ENCODE measurements around the gene TSC2.

The TSC2 gene

DNA sequence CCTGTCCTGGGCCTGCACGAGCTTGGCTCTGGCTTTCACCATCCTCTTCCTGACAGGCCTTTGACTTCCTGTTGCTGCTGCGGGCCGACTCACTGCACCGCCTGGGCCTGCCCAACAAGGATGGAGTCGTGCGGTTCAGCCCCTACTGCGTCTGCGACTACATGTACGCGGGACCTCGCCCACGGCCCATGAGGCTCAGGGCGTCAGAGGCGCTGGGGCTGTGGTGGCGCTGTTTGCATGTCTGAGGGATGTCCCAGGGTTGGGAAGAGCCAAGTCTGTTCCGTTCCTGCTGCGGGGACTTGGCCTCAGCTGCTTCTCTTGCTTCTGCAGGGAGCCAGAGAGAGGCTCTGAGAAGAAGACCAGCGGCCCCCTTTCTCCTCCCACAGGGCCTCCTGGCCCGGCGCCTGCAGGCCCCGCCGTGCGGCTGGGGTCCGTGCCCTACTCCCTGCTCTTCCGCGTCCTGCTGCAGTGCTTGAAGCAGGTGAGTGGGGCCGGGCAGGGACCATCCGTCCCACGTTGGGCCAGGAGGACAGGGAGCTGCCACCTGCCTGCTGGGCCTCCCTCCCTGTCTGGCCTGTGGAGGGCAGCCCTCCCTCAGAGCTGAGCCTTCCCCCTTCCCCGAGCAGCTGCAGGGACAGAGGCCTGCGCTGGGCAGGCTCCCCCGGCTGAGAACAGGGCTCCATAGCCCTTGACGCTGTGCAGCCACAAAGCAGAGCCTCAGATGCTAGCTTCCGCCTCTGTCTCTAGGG lies 23.8 kb downstream of the TSC2 start:
- no peak for DNase-seq (ENCODE audit: low read depth)

DNA sequence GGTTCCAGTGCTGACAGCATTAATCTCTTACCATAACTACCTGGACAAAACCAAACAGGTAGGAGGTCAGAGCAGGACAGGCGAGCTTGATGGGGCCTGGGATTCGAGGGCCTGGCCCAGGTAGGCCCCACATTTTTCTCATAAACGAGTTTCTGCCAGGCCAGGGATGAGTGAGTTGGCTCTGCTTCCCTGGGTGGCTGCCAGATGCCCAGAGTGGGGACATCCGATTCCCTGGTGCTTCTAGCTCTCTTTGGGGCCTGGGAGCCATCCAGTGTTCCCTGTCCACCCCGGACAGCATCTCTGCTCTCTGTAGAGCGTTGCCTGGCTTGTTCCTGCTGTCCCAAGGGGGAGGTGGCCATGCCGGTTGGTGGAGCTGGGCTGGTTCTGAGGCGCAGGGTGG lies 25.1 kb downstream of the TSC2 start:
- DNase-seq (ENCODE audit: low read depth), result no peak

DNA sequence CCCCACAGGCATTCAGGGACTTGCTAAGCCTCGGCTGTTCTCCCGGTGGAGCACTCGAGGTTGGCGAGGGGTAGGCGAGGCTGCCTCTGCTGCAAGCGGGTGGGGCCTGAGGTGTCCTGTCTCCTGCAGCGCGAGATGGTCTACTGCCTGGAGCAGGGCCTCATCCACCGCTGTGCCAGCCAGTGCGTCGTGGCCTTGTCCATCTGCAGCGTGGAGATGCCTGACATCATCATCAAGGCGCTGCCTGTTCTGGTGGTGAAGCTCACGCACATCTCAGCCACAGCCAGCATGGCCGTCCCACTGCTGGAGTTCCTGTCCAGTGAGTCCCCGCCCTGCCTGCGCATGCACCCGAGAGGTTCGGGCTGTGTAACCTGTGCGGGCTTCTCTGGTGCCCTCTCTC lies 26.3 kb downstream of the TSC2 start:
- no peak for DNase-seq (ENCODE audit: low read depth)

DNA sequence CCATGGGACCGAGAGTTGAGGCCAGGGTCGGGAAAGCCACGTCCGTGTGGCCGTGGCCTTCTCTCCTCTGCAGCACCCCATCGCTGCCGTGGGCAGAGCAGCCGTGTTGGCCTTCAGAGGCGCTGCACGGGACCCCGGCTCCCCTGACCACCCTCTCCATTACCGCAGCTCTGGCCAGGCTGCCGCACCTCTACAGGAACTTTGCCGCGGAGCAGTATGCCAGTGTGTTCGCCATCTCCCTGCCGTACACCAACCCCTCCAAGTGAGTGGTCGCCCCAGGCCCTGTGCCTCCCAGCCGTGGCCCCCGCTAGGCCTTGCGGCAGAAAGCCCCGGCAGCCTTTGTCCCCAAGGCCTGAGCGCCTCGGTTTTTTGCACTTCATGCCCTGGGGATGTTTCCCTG lies 27.8 kb downstream of the TSC2 start:
- no peak for DNase-seq (ENCODE audit: low read depth)

DNA sequence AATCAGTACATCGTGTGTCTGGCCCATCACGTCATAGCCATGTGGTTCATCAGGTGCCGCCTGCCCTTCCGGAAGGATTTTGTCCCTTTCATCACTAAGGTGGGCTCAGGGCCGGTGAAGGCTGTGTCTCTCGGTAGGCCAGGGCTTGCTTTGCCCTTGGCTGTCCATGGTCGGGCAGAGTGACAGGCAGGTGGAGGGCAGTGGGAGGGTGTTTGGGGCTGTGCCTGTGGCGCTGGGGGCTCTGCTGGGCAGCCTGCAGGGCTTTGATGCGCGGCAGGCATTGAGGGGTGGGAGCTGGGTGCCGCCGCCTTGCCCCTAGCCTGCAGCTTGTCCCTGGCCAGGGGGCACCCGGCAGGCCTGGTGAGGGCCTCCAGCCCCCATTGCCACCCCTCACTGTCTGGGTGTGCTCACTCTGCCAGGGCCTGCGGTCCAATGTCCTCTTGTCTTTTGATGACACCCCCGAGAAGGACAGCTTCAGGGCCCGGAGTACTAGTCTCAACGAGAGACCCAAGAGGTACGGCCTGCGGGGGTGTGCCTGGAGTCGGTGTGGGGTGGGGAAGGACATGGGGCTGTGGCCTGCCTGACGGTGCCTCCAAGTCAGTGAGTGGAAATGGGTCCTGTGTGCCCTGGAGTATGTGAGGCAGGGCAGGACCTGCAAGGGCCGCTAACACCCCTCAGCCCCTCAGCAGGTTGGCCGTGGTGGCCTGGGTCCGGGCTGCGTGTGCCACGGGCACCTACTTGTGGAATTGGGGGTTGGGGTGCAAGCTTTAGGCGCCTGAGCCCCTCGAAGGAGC lies 28.5 kb downstream of the TSC2 start:
- no peak for DNase-seq (ENCODE audit: low read depth)

DNA sequence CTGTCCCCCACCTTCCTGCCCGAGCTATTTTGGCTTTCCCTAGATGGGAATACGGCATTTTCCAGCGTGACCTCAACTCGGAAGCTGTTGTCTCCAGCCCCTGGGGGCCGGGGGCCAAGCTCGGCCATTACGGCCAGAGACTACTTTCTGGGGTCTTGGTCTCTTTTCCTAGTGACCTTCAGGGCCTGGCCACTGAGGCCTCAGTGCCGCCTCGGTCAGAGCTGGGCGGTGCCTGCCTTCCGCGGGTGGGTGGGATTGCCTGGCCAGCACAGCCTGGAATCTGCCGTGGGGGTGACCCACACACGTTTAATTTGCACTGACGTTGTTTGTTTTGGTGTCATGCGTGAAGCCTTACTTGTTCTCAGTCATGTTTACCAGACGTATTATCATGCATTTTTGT lies 29.2 kb downstream of the TSC2 start:
- no peak for DNase-seq (ENCODE audit: low read depth)

DNA sequence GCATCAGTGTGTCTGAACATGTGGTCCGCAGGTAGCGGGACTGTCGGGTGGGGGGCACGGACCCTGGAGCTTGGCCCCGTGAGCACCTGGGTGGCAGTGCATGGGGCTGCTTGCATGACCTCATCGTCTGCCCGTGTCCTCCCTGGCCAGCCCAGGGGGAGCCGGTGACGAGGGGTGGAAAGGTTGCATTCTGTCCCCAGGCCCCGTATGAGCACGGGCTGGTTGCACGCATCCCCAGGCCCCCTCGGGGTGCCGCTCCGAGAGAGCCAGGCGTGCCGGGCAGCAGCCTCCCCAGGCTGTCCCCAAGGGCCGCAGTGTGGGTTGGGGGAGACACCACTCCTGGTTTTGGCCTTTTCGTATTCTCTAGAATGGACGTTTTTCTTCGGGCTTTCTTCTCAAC lies 29.9 kb downstream of the TSC2 start:
- DNase-seq (ENCODE audit: low read depth), result no peak

DNA sequence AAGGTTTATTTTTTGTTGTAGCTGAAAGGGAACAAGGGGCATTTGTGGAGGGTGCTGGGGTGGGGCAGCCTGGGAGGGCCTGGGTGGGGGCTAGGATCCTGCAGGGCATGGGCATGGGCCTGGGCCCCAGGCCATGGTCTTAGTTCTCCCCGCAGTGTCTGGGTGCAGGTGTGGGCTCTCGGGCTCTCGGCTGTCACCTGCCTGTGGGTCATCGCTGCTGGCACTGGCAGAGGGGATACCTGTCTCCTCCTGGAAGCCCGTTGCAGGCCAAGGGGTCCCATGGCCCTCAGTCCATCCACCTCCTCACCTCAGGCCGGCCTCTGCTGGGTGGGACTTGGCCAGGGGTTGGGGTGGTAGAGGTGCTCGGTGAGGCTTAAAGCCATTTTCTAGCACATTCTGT lies 30.3 kb downstream of the TSC2 start:
- no peak for DNase-seq (ENCODE audit: low read depth)

DNA sequence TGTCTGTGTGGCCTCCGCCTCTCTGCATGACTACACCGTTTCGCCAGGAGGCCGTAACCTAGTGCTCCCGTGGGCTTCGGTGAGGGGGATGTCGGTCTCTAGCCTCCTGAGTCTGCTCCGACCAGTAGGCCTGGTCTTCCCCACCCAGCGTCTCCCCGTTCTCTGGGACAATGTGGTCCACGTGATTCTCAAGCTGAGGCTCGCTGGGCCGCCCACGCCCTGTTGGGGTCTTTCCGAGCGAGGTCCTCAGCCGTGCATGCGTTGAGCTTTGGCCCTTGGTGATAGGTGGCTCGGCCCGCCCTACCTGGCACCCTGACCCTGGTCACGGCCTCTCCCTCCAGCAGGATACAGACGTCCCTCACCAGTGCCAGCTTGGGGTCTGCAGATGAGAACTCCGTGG lies 30.9 kb downstream of the TSC2 start:
- no peak for DNase-seq (ENCODE audit: low read depth)

DNA sequence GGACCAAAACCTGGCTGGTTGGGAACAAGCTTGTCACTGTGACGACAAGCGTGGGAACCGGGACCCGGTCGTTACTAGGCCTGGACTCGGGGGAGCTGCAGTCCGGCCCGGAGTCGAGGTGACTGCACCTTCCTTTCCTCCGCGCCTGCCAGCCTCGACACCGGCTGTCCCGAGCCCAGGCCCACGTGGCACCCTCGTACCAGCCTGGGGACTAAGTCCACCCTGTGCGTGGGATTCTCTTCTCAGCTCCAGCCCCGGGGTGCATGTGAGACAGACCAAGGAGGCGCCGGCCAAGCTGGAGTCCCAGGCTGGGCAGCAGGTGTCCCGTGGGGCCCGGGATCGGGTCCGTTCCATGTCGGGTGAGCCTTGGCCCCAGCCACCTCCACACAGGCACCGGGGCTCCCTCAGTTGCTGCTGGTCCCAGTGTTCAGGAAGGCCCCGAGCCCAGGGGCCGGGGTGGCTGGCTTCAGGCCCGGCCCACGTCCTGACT lies 31.6 kb downstream of the TSC2 start:
- DNase-seq (ENCODE audit: low read depth), result no peak

DNA sequence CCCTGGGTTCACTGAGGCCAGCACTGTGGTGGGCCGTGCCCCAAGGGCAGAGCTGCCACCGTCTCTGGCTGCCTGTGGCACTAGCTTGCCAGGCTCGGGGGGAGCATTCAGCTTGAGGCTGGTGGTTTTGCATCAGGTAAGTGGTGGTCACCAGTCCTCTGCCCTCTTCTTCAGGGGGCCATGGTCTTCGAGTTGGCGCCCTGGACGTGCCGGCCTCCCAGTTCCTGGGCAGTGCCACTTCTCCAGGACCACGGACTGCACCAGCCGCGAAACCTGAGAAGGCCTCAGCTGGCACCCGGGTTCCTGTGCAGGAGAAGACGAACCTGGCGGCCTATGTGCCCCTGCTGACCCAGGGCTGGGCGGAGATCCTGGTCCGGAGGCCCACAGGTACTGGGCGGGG lies 32.2 kb downstream of the TSC2 start:
- DNase-seq (ENCODE audit: low read depth), result no peak

DNA sequence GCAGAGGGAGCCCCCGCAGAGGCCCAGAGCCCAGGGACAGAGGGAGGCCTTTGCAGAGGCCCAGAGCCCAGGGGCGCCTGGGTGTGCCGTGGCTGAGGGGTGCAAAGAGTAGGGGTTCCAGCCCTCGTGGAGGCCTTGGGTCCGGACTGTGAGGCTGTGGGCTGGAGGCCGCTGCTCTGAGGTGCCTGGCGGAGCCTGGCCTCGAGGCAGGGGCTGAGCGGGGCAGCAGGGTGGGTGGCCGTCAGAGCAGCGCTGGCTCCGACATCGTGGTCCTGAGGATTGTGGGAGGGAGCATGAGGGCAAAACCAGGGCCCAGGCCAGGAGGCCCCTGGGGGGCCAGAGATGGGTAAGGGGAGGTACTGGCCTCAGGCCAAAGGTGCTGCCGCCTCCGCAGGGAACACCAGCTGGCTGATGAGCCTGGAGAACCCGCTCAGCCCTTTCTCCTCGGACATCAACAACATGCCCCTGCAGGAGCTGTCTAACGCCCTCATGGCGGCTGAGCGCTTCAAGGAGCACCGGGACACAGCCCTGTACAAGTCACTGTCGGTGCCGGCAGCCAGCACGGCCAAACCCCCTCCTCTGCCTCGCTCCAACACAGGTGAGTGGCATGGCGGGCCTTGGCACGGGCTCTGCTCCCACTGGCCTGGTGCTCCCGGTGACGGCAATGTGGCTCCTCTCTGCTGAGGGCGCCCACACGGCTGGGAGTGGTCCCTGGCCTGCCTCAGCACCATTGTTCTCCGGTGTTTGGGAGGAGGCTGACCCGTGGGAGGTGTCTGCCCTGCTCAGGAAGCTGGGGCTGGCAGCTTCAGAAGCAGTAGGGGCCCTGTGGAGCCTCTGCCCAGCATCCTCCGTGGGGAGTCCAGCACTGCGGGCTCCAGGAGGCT lies 33.7 kb downstream of the TSC2 start:
- no peak for DNase-seq (ENCODE audit: low read depth)

DNA sequence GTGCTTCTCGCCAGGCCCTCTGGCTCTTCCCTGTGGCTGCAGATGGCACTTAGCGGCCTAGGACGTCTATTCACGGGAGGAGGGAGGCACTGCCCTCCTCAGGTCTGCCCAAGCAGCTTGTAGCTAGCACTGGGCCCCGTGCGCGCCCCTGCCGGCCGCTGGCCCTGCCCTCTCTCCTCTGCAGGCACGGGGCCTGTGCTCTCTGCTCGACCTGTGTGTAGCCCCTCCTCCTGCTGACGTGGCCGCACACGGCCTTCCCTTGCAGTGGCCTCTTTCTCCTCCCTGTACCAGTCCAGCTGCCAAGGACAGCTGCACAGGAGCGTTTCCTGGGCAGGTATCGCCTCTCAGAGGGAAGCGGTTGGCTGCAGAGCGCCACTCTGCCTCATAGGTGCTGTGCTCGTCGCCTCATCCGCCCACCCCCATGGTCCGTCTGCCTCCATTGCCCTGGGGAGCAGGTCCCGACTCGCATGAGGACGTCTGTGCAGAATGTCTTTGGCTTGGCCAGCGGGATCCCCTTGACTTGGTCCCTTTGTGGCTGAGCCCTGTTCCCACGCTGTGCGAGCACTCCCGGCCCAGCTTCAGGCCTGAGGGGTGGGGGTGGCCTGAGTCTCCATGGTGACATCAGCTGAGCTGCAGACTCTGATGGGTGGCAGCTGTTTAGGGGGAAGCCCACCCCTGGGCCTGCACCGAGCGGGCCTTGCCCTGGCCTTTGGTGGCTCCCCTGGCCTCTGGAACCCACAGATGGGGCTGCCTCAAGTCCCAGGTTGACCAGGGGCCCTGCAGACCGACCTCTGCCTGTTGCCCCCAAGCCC lies 34.6 kb downstream of the TSC2 start:
- DNase-seq (ENCODE audit: low read depth), result no peak

DNA sequence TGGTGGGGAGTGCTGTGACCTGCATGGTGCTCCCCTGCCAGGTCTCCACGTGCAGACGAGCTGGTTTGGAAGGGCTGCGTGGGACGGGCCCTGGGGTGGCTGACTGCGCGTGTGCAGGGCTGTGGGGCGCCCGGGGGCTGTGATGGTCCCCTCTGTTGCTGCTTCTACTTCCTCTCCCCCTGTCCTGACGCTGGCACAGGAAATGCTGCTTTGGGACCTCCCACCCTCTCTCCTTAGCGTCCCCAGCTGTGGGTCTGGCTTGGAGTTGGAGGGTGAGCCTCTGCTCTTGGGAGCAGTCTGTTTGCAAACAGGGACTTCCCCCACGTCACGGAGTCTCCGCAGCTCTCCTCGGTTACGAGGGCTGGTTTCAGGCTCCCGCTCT lies 35.2 kb downstream of the TSC2 start:
- DNase-seq (ENCODE audit: low read depth), result no peak

DNA sequence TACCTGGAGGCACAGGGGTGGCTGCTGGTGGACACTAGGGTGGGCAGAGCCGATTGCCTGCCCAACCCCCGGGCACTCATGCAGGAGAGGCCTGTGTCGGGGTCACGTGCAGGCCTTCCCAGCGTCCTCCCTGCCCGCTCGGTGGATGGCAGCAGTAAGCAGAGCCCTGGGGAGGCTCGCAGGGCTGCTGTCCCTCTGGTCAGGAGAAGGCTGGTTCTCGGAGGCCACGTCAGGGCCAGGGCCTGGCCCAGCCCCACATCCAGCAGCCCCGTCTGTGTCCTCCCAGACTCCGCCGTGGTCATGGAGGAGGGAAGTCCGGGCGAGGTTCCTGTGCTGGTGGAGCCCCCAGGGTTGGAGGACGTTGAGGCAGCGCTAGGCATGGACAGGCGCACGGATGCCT lies 35.6 kb downstream of the TSC2 start:
- DNase-seq (ENCODE audit: low read depth), result no peak

DNA sequence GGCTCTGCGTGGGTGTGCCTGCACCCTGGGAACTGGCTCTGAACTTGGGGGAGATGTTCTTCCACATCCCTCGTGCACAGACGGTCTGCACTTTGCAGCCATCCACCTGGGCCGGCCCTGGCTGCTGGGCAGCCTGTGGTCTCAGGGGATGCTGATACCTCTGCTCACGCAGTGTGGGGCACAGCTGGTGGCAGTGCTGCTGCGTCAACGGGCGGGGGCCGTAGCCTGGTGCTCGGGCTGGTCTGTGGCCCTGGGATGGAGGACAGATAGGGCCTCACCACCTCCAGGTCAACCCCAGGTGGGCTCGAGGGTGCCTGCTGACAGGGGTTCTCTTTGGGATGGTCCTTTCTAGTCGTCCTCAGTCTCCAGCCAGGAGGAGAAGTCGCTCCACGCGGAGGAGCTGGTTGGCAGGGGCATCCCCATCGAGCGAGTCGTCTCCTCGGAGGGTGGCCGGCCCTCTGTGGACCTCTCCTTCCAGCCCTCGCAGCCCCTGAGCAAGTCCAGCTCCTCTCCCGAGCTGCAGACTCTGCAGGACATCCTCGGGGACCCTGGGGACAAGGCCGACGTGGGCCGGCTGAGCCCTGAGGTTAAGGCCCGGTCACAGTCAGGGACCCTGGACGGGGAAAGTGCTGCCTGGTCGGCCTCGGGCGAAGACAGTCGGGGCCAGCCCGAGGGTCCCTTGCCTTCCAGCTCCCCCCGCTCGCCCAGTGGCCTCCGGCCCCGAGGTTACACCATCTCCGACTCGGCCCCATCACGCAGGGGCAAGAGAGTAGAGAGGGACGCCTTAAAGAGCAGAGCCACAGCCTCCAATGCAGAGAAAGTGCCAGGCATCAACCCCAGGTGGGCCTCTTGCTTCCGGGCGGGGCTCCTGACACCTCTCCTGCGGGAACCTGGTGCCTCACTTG lies 36.3 kb downstream of the TSC2 start:
- no peak for DNase-seq (ENCODE audit: low read depth)

DNA sequence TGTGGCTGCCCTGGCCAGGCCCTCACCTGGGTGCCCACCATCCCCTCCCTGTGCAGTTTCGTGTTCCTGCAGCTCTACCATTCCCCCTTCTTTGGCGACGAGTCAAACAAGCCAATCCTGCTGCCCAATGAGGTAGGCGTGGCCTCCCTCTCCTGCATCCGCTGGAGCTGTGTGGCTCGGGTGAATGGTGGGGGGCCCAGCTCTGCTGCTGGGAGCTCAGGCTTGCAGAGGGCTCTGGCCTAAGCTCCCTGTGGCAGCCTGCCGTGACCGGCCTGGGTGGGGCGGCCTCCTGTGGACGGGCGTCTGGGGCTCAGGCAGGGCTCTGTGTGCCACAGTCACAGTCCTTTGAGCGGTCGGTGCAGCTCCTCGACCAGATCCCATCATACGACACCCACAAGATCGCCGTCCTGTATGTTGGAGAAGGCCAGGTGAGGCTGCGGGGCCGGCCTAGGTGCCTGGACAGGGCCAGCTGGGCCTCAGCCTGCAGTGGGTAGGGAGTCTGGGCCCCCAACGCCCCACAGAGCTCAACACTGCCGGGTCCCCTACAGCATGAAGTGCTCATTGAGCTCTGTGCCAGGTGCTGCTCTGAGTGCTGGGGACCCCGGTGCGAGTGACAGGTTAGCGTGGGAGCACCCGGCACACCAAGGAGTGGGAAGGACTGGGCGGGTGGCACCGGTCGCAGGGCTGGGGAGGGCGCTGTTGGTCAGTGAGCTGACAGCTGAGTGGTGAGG lies 37.3 kb downstream of the TSC2 start:
- DNase-seq (ENCODE audit: low read depth), result no peak

DNA sequence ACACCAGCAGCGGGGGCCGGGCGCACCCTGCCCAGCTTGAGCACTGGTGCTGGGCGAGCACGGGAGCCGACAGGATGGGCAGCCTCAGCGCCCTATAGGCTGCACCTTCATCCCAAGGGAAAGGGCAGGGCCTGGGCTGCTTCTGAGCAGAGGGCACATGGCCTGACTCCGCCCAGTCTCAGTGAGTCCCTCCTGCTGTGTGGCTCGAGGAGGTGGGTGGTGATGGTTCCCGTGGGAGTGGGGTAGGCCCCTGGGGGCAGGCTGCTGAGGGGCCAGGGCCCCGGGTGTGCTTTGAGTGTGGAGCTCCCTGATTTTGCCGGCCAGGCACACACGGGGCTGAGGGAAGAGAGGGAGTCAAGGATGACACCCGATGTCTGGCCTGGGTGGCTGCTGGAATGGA lies 37.9 kb downstream of the TSC2 start:
- DNase-seq (ENCODE audit: low read depth), result no peak

DNA sequence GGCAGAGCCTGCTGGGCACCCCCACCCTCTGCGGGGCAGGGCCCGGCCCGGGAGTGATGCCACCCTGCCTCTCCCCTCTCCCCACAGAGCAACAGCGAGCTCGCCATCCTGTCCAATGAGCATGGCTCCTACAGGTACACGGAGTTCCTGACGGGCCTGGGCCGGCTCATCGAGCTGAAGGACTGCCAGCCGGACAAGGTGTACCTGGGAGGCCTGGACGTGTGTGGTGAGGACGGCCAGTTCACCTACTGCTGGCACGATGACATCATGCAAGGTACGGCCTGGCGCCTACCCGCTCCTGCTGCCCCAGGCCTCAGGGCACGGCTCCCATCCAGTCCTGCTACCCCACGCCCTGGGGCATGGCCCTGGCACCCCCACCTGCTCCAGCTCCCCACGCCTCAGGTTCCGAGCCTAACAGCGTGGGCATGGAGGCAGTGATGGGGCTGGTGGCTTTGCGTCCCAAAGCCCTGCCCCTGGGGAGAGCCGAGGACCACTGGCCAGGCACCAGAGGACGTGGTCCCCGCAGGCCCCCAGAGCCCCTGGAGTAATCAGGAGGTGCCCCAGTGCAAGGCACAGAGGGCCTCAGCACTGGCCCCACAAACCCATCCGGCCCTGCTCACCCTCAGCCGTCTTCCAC lies 38.4 kb downstream of the TSC2 start:
- no peak for DNase-seq (ENCODE audit: low read depth)

Measured in stimulated activated CD4-positive, alpha-beta T cell treated with anti-CD3 and anti-CD28 coated beads, Interleukin-2, amount 100 ng/mL, for 4 hours (primary cell).